Thyroid gland (tissue), 4 donors: ENCODE measurements around the gene RSRC1.

Experiments
- POLR2A ChIP-seq, 2 donors: fragments of 450-650 bp; IDR thresholded peaks; one replicate each; pipeline ENCODE4 v1.6.1; 2017; ENCODE audit warnings: antibody characterized with exemption in 2 of 2, mild to moderate bottlenecking in 2 of 2, moderate library complexity in 1 of 2
- TF ChIP-seq, protein P1 (sequence below), 6 experiments: fragments of 200-600 bp in 3 of 6; fragments of 450-650 bp in 3 of 6; sonication (generic) in 3 of 6; IDR thresholded peaks; one replicate each; pipeline ENCODE4 v1.5.1; 2016 to 2019; ENCODE audit warnings: antibody characterized with exemption in 6 of 6, mild to moderate bottlenecking in 2 of 6, inconsistent platforms in 1 of 6, moderate library complexity in 1 of 6

DNA sequence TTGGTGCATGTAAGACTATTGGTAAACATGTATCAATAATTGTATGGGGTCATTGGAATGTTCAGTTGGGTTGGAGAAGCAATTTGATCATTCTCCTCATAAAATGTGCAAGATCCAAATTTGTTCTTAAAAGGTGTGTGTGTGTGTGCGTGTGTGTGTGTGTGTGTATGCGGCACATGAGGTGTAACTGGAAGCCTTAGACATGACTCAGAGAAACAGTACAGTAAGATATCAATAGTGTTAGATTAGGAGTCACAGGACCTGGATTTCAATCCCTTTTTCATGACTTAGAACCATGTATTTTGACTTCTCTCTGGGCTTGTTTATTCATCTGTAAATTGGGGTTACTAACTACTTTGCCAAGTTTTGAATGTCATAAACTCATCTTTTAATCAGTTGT lies 38.3 kb downstream of the RSRC1 start:
- TF ChIP-seq, protein P1, sequence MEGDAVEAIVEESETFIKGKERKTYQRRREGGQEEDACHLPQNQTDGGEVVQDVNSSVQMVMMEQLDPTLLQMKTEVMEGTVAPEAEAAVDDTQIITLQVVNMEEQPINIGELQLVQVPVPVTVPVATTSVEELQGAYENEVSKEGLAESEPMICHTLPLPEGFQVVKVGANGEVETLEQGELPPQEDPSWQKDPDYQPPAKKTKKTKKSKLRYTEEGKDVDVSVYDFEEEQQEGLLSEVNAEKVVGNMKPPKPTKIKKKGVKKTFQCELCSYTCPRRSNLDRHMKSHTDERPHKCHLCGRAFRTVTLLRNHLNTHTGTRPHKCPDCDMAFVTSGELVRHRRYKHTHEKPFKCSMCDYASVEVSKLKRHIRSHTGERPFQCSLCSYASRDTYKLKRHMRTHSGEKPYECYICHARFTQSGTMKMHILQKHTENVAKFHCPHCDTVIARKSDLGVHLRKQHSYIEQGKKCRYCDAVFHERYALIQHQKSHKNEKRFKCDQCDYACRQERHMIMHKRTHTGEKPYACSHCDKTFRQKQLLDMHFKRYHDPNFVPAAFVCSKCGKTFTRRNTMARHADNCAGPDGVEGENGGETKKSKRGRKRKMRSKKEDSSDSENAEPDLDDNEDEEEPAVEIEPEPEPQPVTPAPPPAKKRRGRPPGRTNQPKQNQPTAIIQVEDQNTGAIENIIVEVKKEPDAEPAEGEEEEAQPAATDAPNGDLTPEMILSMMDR (IDR thresholded peaks at IDR 0.05) = no peak
- no peak for TF ChIP-seq POLR2A (IDR thresholded peaks at IDR 0.05)
